NCI-H82 treated with DMSO at 0.1 percent for 48 hours (cell line): ENCODE data around the gene SNX30.

Experiments
- DNase-seq: peaks from one replicate; lab custom pipeline; 2025; ENCODE audit not compliant: unreplicated experiment; lab: John Stamatoyannopoulos, UW

Gene SNX30

GRCh38 chr9:112881331-112881730 is 130.8 kb downstream of the SNX30 start:
- no peak for DNase-seq

- DNase-seq = no peak
These were observed 133.5 kb downstream of the SNX30 start for GRCh38 chr9:112884101-112884500.

GRCh38 chr9:112884721-112885120 is 134.2 kb downstream of the SNX30 start:
- no peak for DNase-seq

- DNase-seq = no peak
These were observed 134.8 kb downstream of the SNX30 start for GRCh38 chr9:112885324-112885723.

- no peak for DNase-seq
These were observed 135.8 kb downstream of the SNX30 start for GRCh38 chr9:112886351-112886750.

GRCh38 chr9:112887381-112887780 is 136.8 kb downstream of the SNX30 start:
- no peak for DNase-seq

- DNase-seq = no peak
These were observed 139.8 kb downstream of the SNX30 start, which contains the start of gene SLC46A2 for GRCh38 chr9:112890106-112891081. TSS of gene SLC46A2 (minus strand) at chr9:112890876. CDS start at chr9:112890681, 195 bp downstream.

- no peak for DNase-seq
These were observed 141.0 kb downstream of the SNX30 start for GRCh38 chr9:112891521-112891920.

GRCh38 chr9:112892981-112893380 is 142.4 kb downstream of the SNX30 start:
- no peak for DNase-seq

- no peak for DNase-seq
These were observed 143.5 kb downstream of the SNX30 start for GRCh38 chr9:112894041-112894440.

- DNase-seq = no peak
These were observed 144.1 kb downstream of the SNX30 start for GRCh38 chr9:112894699-112895098.

GRCh38 chr9:112896131-112896530 is 145.6 kb downstream of the SNX30 start:
- DNase-seq = no peak

- DNase-seq = no peak
These were observed 148.3 kb downstream of the SNX30 start for GRCh38 chr9:112898872-112899311.

- no peak for DNase-seq
These were observed 149.9 kb downstream of the SNX30 start for GRCh38 chr9:112900488-112900887.

GRCh38 chr9:112900901-112901300 is 150.3 kb downstream of the SNX30 start:
- DNase-seq = no peak

- DNase-seq = no peak
These were observed 154.5 kb downstream of the SNX30 start for GRCh38 chr9:112905084-112905483.

- no peak for DNase-seq
These were observed 161.2 kb downstream of the SNX30 start for GRCh38 chr9:112911736-112912135.

- no peak for DNase-seq
These were observed 162.1 kb downstream of the SNX30 start for GRCh38 chr9:112912636-112913035.

GRCh38 chr9:112913326-112913725 is 162.8 kb downstream of the SNX30 start:
- no peak for DNase-seq

GRCh38 chr9:112914524-112914923 is 164.0 kb downstream of the SNX30 start:
- no peak for DNase-seq

GRCh38 chr9:112917047-112917986 is 166.8 kb downstream of the SNX30 start:
- no peak for DNase-seq
